ENCODE measurements around the gene TNRC6C. TPM values are rescaled to one million over a fixed set of nuclear protein-coding genes. Genes with fewer than 3 reads are reported as not detected.

The TNRC6C gene
- total and polyA plus RNA-seq, 2 of the 13 experiments (the other 11 are each of a cell fraction or from before 2014, with no cell fraction given): 0.66 to 4.9 TPM

DNA sequence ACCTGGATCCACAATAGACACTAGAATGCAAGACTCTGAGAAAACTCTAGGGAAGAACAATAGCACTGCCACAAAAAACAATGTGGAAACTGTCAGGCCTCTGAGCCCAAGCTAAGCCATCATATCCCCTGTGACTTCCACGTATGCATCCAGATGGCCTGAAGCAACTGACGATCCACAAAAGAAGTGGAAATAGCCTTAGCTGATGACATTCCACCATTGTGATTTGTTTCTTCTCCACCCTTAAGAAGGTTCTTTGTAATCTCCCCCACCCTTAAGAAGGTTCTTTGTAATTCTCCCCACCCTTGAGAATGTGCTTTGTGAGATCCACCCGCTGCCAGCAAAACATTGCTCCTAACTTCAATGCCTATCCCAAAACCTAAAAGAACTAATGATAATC is 39.2 kb upstream of the TNRC6C start (continued):
- no peak for TF ChIP-seq NR2F6 (IDR thresholded peaks at IDR 0.05)
- no peak for TF ChIP-seq NR2F6 (CRISPR knock-in tag; IDR thresholded peaks at IDR 0.05)

DNA sequence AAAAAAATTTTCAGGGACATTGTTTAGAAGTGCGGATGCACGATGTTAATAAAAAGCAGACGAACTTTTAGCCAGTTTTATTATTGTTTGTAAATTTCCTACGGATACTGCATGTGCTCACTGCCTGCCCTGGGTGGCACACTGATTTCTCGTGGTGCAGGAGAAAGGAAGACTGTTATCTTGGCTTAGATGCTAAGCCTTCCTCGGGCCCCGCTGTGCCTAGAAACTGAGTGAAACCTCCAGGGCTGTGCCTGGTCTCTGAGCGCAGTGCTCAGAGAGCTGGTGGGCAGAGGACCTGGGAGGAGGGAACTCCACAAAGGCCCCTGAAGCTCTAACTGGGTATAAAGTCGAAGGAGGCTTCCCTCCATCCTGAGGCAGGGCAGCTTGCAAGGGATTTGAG is 35.4 kb upstream of the TNRC6C start:
- FAIRE-seq (no peak), ATAC-seq (no peak), DNase-seq (ENCODE audit: low spot score) (no peak)
- intact Hi-C loops (cut with micrococcal nuclease; ENCODE audit: unreplicated experiment) (no loop called here), in situ Hi-C loops (cut with HindIII; ENCODE audit: extremely low pct_ligation_motif_present, low pct_unique_long_range_greater_than_20kb) (no loop called here)
- H3K9ac ChIP-seq (ENCODE audit: insufficient read depth, low read depth, low read length): no peak overlapping the region
- peaks cover 7 to 77% of the 10 kb centered on the region in 2 experiments; a peak in 4 of 5 replicates for H3K27me3 ChIP-seq (ENCODE audit: control insufficient read depth in 1 of 2, insufficient read depth in 2 of 2, low read length in 2 of 2)
- no peak overlapping the region for H2AFZ ChIP-seq (ENCODE audit: low read length)
- CTCF ChIA-PET (ENCODE audit: low intra/inter-chr PET ratio, low total read pairs): no interaction called here
- H4K20me1 ChIP-seq (ENCODE audit: insufficient read depth, low read length): no peaks in the 10 kb centered on the region
- H3K4me2 ChIP-seq (ENCODE audit: low read depth, low read length): no peak overlapping the region
- H3K36me3 ChIP-seq (replicated peaks in 1 of 2; ENCODE audit: control insufficient read depth in 1 of 2, insufficient read depth in 2 of 2, low read length in 2 of 2): no peaks in the 10 kb centered on the region
- no TSS peak for BruUV-seq (replicated peaks)
- H3K9me3 ChIP-seq (ENCODE audit: low read length): no peaks in the 10 kb centered on the region
- POLR2A ChIA-PET: no interaction called here
- H3K4me3 ChIP-seq (replicated peaks in 1 of 3; ENCODE audit: insufficient read depth in 1 of 3, low read depth in 2 of 3, low read length in 3 of 3): no peak overlapping the region
- no peaks in the 10 kb centered on the region for H3K4me1 ChIP-seq (ENCODE audit: insufficient read depth, low read length)
- no peaks in the 10 kb centered on the region for H3K79me2 ChIP-seq (ENCODE audit: insufficient read depth, low read length)
- TF ChIP-seq MAF1 (CRISPR knock-in tag; IDR thresholded peaks at IDR 0.05; ENCODE audit: borderline replicate concordance) (no peak), ELF4 (CRISPR knock-in tag; IDR thresholded peaks at IDR 0.05; ENCODE audit: borderline replicate concordance) (no peak), MEF2D (CRISPR knock-in tag; IDR thresholded peaks at IDR 0.05) (no peak), HNRNPUL1 (IDR thresholded peaks at IDR 0.05; ENCODE audit: low read depth, low read length) (no peak), FOXO1 (CRISPR knock-in tag; IDR thresholded peaks at IDR 0.05) (no peak), MYC (CRISPR knock-in tag; IDR thresholded peaks at IDR 0.05; ENCODE audit: borderline replicate concordance) (no peak), ZNF841 (CRISPR knock-in tag; IDR thresholded peaks at IDR 0.05; ENCODE audit: borderline replicate concordance) (no peak), BHLHE40 (IDR thresholded peaks at IDR 0.05; ENCODE audit: low read length) (no peak), CBX2 (IDR thresholded peaks at IDR 0.05; ENCODE audit: low read depth, low read length) (no peak), CBX2 (CRISPR knock-in tag; IDR thresholded peaks at IDR 0.05; ENCODE audit: low read depth) (no peak), EHMT2 (IDR thresholded peaks at IDR 0.05; ENCODE audit: borderline replicate concordance, low read depth, low read length) (no peak), ZNF761 (CRISPR knock-in tag; conservative IDR thresholded peaks at IDR 0.05) (no peak), ZNF775 (CRISPR knock-in tag; IDR thresholded peaks at IDR 0.05; ENCODE audit: borderline replicate concordance) (no peak)
- TF ChIP-seq, protein P1, sequence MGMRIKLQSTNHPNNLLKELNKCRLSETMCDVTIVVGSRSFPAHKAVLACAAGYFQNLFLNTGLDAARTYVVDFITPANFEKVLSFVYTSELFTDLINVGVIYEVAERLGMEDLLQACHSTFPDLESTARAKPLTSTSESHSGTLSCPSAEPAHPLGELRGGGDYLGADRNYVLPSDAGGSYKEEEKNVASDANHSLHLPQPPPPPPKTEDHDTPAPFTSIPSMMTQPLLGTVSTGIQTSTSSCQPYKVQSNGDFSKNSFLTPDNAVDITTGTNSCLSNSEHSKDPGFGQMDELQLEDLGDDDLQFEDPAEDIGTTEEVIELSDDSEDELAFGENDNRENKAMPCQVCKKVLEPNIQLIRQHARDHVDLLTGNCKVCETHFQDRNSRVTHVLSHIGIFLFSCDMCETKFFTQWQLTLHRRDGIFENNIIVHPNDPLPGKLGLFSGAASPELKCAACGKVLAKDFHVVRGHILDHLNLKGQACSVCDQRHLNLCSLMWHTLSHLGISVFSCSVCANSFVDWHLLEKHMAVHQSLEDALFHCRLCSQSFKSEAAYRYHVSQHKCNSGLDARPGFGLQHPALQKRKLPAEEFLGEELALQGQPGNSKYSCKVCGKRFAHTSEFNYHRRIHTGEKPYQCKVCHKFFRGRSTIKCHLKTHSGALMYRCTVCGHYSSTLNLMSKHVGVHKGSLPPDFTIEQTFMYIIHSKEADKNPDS (CRISPR knock-in tag; IDR thresholded peaks at IDR 0.05): no peak
- 30% methylated on average over 9 of the region's 9 CpGs for WGBS (ENCODE audit: low lambda C conversion rate)
- no peak overlapping the region for H3K27ac ChIP-seq (ENCODE audit: extremely low read length, insufficient read depth, low read length)
